SK-N-SH treated with all-trans-retinoic acid at 6 μM for 48 hours (cell line): ENCODE data around the gene TTC34.

Experiments used
- ATAC-seq: fragments of 200-7000 bp; cut with Tn5 transposase; 3 replicates; pipeline ENCODE4 v1.9.1; 2020; ENCODE audit warnings: mild to moderate bottlenecking, moderate library complexity
- ARNTL ChIP-seq: fragments of 450-650 bp; formaldehyde crosslinking; IDR thresholded peaks from 2 replicates; pipeline ENCODE4 v1.5.0; 2020; ENCODE audit warnings: low read depth, mild to moderate bottlenecking, moderate library complexity, borderline replicate concordance
- BACH2 ChIP-seq: fragments of 250-450 bp; sonication (Bioruptor Pico); IDR thresholded peaks from 2 replicates; pipeline ENCODE4 v1.9.0; 2021; ENCODE audit warnings: mild to moderate bottlenecking, borderline replicate concordance
- CREB5 ChIP-seq: fragments of 250-450 bp; sonication (Bioruptor Pico); IDR thresholded peaks from 2 replicates; pipeline ENCODE4 v1.5.1; 2020; ENCODE audit warnings: low read depth, mild to moderate bottlenecking, moderate library complexity
- CSDC2 ChIP-seq: fragments of 250-450 bp; sonication (Bioruptor Pico); IDR thresholded peaks from 2 replicates; pipeline ENCODE4 v1.5.0; 2020; ENCODE audit warnings: mild to moderate bottlenecking, moderate library complexity
- ESRRG ChIP-seq: fragments of 250-450 bp; sonication (Bioruptor Pico); IDR thresholded peaks from 2 replicates; pipeline ENCODE4 v1.6.1; 2021; ENCODE audit warnings: mild to moderate bottlenecking
- ISL1 ChIP-seq: fragments of 250-450 bp; sonication (Bioruptor Pico); IDR thresholded peaks from 2 replicates; pipeline ENCODE4 v2.1.2; 2022; ENCODE audit warnings: mild to moderate bottlenecking, moderate library complexity
- OSR1 ChIP-seq: fragments of 250-450 bp; sonication (Bioruptor Pico); IDR thresholded peaks from 2 replicates; pipeline ENCODE4 v1.8.0; 2022; ENCODE audit warnings: moderate library complexity, mild to moderate bottlenecking, inconsistent platforms
- PATZ1 ChIP-seq: fragments of 250-450 bp; sonication (Bioruptor Pico); IDR thresholded peaks from 2 replicates; pipeline ENCODE4 v1.8.0; 2020; ENCODE audit warnings: mild to moderate bottlenecking, moderate library complexity, borderline replicate concordance
- POU6F1 ChIP-seq: fragments of 250-450 bp; sonication (Bioruptor Pico); IDR thresholded peaks from 2 replicates; pipeline ENCODE4 v1.8.0; 2021; ENCODE audit warnings: low read depth, mild to moderate bottlenecking, moderate library complexity, borderline replicate concordance
- PPARA ChIP-seq: fragments of 250-450 bp; sonication (Bioruptor Pico); IDR thresholded peaks from 2 replicates; pipeline ENCODE4 v1.5.0; 2020; ENCODE audit warnings: mild to moderate bottlenecking, borderline replicate concordance
- RARB ChIP-seq: fragments of 250-450 bp; sonication (Bioruptor Pico); IDR thresholded peaks from 2 replicates; pipeline ENCODE4 v1.8.0; 2021; ENCODE audit warnings: mild to moderate bottlenecking, moderate library complexity
- SNAI2 ChIP-seq: fragments of 250-450 bp; sonication (Bioruptor Pico); IDR thresholded peaks from 2 replicates; pipeline ENCODE4 v1.5.0; 2020; ENCODE audit warnings: mild to moderate bottlenecking, moderate library complexity
- TCF4 ChIP-seq: fragments of 250-450 bp; sonication (Bioruptor Pico); IDR thresholded peaks from 2 replicates; pipeline ENCODE4 v1.8.0; 2021; ENCODE audit warnings: mild to moderate bottlenecking, moderate library complexity, borderline replicate concordance
- TOX ChIP-seq: fragments of 250-450 bp; sonication (Bioruptor Pico); IDR thresholded peaks from 2 replicates; pipeline ENCODE4 v1.8.0; 2021; ENCODE audit warnings: mild to moderate bottlenecking, moderate library complexity, borderline replicate concordance
- TSHZ2 ChIP-seq: fragments of 250-450 bp; sonication (Bioruptor Pico); IDR thresholded peaks from 2 replicates; pipeline ENCODE4 v1.5.0; 2020; ENCODE audit warnings: mild to moderate bottlenecking, moderate library complexity
- ZC3H10 ChIP-seq: fragments of 250-450 bp; sonication (Bioruptor Pico); IDR thresholded peaks from 2 replicates; pipeline ENCODE4 v1.5.1; 2021; ENCODE audit warnings: mild to moderate bottlenecking, moderate library complexity
- ZFP3 ChIP-seq: fragments of 250-450 bp; sonication (Bioruptor Pico); IDR thresholded peaks from 2 replicates; pipeline ENCODE4 v1.5.0; 2020; ENCODE audit warnings: mild to moderate bottlenecking, moderate library complexity
- ZFP30 ChIP-seq: fragments of 450-650 bp; formaldehyde crosslinking; IDR thresholded peaks from 2 replicates; pipeline ENCODE4 v1.5.0; 2022; ENCODE audit warnings: mild to moderate bottlenecking, moderate library complexity
- ZNF565 ChIP-seq: fragments of 450-650 bp; formaldehyde crosslinking; conservative IDR thresholded peaks from 2 replicates; pipeline ENCODE4 v1.5.0; 2020; ENCODE audit warnings: low read depth, mild to moderate bottlenecking, moderate library complexity
- ZNF8 ChIP-seq: fragments of 450-650 bp; formaldehyde crosslinking; IDR thresholded peaks from 2 replicates; pipeline ENCODE4 v1.5.0; 2020; ENCODE audit warnings: mild to moderate bottlenecking, moderate library complexity
- TF ChIP-seq, protein P1 (sequence below): fragments of 250-450 bp; sonication (Bioruptor Pico); IDR thresholded peaks from 2 replicates; pipeline ENCODE4 v1.5.1; 2021; ENCODE audit warnings: mild to moderate bottlenecking, moderate library complexity

Gene TTC34

DNA sequence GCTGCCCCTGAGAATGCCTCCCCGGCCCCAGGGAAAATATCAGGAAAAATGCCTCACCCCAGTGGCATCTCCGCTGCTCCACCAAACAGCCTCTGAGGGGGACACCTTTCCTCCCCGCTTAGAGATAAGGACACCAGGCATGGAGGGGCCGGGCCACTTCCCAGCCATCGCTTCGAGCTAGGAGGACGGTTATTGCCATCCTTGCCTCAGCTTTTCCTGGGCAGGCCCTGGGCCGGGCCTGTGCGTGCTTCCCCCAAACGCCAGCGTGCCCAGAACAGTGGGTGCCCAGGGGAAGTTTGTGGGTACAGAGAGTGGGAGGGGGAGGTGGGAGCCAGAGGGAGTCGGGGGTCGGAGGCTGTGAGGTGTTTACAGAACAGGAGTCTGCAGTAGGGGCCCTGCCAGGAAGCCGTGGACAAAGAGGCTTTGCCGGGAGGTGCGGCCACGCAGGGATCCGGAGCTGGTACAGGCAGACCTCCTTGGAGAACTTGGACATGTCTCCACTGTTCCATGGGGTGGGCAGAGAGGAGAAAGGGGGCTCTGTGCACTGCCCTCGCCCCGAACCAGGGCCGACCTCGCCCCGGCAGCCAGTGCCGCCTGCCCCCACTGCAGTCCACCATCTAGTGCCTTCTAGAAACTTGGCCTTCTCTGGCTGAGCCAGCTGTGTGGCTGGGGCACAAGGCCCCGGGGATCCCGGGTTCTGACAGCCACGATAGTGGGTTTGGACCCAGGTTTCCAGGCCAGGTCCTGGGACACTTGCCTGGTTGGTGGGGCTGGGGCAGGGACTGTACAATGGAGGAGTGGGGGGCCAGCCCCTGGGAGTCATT lies 33.5 kb upstream of the TTC34 start:
- TF ChIP-seq PPARA (CRISPR knock-in tag) (no peak), POU6F1 (CRISPR knock-in tag) (no peak)
- ATAC-seq = no peak

GRCh38 chr1:2834146-2834475 lies 32.6 kb upstream of the TTC34 start:
- TF ChIP-seq ESRRG (CRISPR knock-in tag) = no peak
- no peak for TF ChIP-seq PPARA (CRISPR knock-in tag)
- TF ChIP-seq PATZ1 (CRISPR knock-in tag) = no peak
- TF ChIP-seq CREB5 = no peak
- TF ChIP-seq TSHZ2 (CRISPR knock-in tag) = no peak
- no peak for TF ChIP-seq BACH2 (CRISPR knock-in tag)
- TF ChIP-seq ZC3H10 (CRISPR knock-in tag) = no peak
- TF ChIP-seq ARNTL (CRISPR knock-in tag) = no peak
- TF ChIP-seq, protein P1, sequence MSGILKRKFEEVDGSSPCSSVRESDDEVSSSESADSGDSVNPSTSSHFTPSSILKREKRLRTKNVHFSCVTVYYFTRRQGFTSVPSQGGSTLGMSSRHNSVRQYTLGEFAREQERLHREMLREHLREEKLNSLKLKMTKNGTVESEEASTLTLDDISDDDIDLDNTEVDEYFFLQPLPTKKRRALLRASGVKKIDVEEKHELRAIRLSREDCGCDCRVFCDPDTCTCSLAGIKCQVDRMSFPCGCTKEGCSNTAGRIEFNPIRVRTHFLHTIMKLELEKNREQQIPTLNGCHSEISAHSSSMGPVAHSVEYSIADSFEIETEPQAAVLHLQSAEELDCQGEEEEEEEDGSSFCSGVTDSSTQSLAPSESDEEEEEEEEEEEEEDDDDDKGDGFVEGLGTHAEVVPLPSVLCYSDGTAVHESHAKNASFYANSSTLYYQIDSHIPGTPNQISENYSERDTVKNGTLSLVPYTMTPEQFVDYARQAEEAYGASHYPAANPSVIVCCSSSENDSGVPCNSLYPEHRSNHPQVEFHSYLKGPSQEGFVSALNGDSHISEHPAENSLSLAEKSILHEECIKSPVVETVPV = no peak
- TF ChIP-seq ZNF8 (CRISPR knock-in tag) = no peak
- ATAC-seq = no peak

- ATAC-seq = no peak
- TF ChIP-seq OSR1 (no peak), PATZ1 (CRISPR knock-in tag) (no peak), ARNTL (CRISPR knock-in tag) (no peak), PPARA (CRISPR knock-in tag) (no peak), CSDC2 (CRISPR knock-in tag) (no peak), ZNF565 (CRISPR knock-in tag) (no peak), ZC3H10 (CRISPR knock-in tag) (no peak), RARB (CRISPR knock-in tag) (no peak), TCF4 (CRISPR knock-in tag) (no peak), TOX (CRISPR knock-in tag) (no peak), ZNF8 (CRISPR knock-in tag) (no peak), ZFP3 (CRISPR knock-in tag) (no peak), ZFP30 (CRISPR knock-in tag) (no peak), SNAI2 (CRISPR knock-in tag) (no peak), ISL1 (CRISPR knock-in tag) (no peak), CREB5 (no peak), BACH2 (CRISPR knock-in tag) (no peak)
- TF ChIP-seq, protein P1 = no peak
Measured at GRCh38 chr1:2833454-2834145, 32.1 kb upstream of the TTC34 start.
